ENCODE measurements around the gene DNAJC17. TPM values are rescaled to one million over a fixed set of nuclear protein-coding genes. Genes with fewer than 3 reads are reported as not detected.

Gene DNAJC17
- total and polyA plus RNA-seq, 2 of the 13 experiments (the other 11 are each of a cell fraction or from before 2014, with no cell fraction given) = 22.2 to 26.5 TPM

- TF ChIP-seq ZNF720 (CRISPR knock-in tag; IDR thresholded peaks at IDR 0.05) = no peak
- no peak for TF ChIP-seq PRPF4 (IDR thresholded peaks at IDR 0.05; ENCODE audit: low read depth, low read length, poor library complexity, severe bottlenecking)
- TF ChIP-seq ZNF83 (CRISPR knock-in tag; IDR thresholded peaks at IDR 0.05; ENCODE audit: borderline replicate concordance) = no peak
- no peak for TF ChIP-seq ZKSCAN5 (CRISPR knock-in tag; IDR thresholded peaks at IDR 0.05)
- TF ChIP-seq ZNF572 (CRISPR knock-in tag; IDR thresholded peaks at IDR 0.05) = no peak
- peak; percentile 93 for TF ChIP-seq HES4 (CRISPR knock-in tag; IDR thresholded peaks at IDR 0.05; ENCODE audit: borderline replicate concordance)
- TF ChIP-seq MXI1 (IDR thresholded peaks at IDR 0.05; ENCODE audit: borderline replicate concordance, low read depth, low read length) = peak; percentile 47; the same call in 1 of the 3 replicates
- no peak for TF ChIP-seq AFF4 (CRISPR knock-in tag; IDR thresholded peaks at IDR 0.05)
- no peak for TF ChIP-seq E2F2 (CRISPR knock-in tag; IDR thresholded peaks at IDR 0.05; ENCODE audit: borderline replicate concordance)
- TF ChIP-seq USF2 (IDR thresholded peaks at IDR 0.05; ENCODE audit: low read depth, low read length) = no peak
- no peak; the same call in 1 of the 2 replicates for TF ChIP-seq USF2 (CRISPR knock-in tag; IDR thresholded peaks at IDR 0.05; ENCODE audit: borderline replicate concordance)
- 0 out of 2 replicates have a peak, but pooled peaks have one; percentile 31 for TF ChIP-seq ZNF263 (CRISPR knock-in tag; IDR thresholded peaks at IDR 0.05)
- no peak for TF ChIP-seq SKI (IDR thresholded peaks at IDR 0.05; ENCODE audit: partially characterized antibody)
- peak; percentile 66; the same call in 1 of the 2 replicates for TF ChIP-seq ARHGAP35 (CRISPR knock-in tag; IDR thresholded peaks at IDR 0.05; ENCODE audit: borderline replicate concordance)
- no peak; the same call in 1 of the 2 replicates for TF ChIP-seq ZZZ3 (CRISPR knock-in tag; IDR thresholded peaks at IDR 0.05; ENCODE audit: borderline replicate concordance)
- no peak for TF ChIP-seq NONO (IDR thresholded peaks at IDR 0.05)
- peak; percentile 86 for TF ChIP-seq NONO (CRISPR knock-in tag; conservative IDR thresholded peaks at IDR 0.05)
- peak; percentile 93 for TF ChIP-seq ZNF574 (CRISPR knock-in tag; IDR thresholded peaks at IDR 0.05)
- TF ChIP-seq KLF6 (CRISPR knock-in tag; IDR thresholded peaks at IDR 0.05) = no peak; the same call in 1 of the 2 replicates
These were observed at the start of gene DNAJC17, which contains the start of gene ZFYVE19 (continued) for GRCh38 chr15:40807028-40807887.

All from HepG2 (cell line).